Erythroblast (primary cell): ENCODE results near the gene MECR.

Source experiments
- GATA1 ChIP-seq: IDR thresholded peaks from 2 replicates; pipeline ENCODE4 v1.6.1; 2011; ENCODE audit warnings: low read depth, mild to moderate bottlenecking, control low read depth, low read length, moderate library complexity
- POLR2A ChIP-seq: IDR thresholded peaks from 2 replicates; pipeline ENCODE4 v1.6.1; 2011; ENCODE audit warnings: mild to moderate bottlenecking, low read length

DNA sequence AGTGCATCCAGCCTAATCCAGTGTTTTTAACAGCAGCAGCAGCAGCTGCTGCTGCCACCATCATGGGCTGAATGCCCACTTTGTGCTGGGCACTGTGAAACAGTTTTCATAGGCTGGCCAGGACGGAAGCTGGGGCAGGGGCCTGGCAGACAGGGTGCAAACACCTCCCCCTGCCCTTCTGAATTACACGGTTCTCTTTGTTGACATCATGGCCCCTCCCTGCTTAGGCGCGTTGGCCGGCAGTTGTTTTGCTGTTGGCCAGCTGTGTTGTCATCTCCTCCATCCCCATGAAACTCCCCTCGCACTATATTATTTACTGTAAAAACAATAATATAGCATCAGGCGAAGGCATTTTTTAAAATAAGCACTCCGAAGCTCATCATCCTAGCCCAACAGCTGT lies 38.6 kb upstream of the MECR start:
- TF ChIP-seq POLR2A (no peak), GATA1 (no peak)
